ENCODE results near the gene KIF1A.
"Not testable (repeated sequence)": the region's sequence is repeated elsewhere in the genome, so short reads cannot be mapped to it uniquely, and the experiment has no call there.

Gene KIF1A

GRCh38 chr2:240786355-240786841 lies 33.6 kb downstream of the KIF1A start:
- DNase-seq = no peak

- DNase-seq = no peak
Measured at GRCh38 chr2:240785424-240786335, 34.3 kb downstream of the KIF1A start.

- no peak for DNase-seq
Measured at GRCh38 chr2:240784629-240785423, 35.2 kb downstream of the KIF1A start.

- no peak for DNase-seq
Measured at GRCh38 chr2:240783819-240784621, 36.0 kb downstream of the KIF1A start.

GRCh38 chr2:240782886-240783818 lies 36.9 kb downstream of the KIF1A start:
- no peak for DNase-seq

GRCh38 chr2:240782221-240782885 lies 37.7 kb downstream of the KIF1A start:
- no peak for DNase-seq

GRCh38 chr2:240781471-240782220 lies 38.4 kb downstream of the KIF1A start:
- DNase-seq = no peak

GRCh38 chr2:240780023-240780700 lies 39.9 kb downstream of the KIF1A start:
- no peak for DNase-seq

- DNase-seq = not testable (repeated sequence)
Measured at GRCh38 chr2:240779250-240779832, 40.7 kb downstream of the KIF1A start.

GRCh38 chr2:240778426-240778825 lies 41.6 kb downstream of the KIF1A start:
- no peak for DNase-seq

GRCh38 chr2:240777456-240778212 lies 42.4 kb downstream of the KIF1A start:
- no peak for DNase-seq

GRCh38 chr2:240775905-240776304 lies 44.1 kb downstream of the KIF1A start:
- DNase-seq = no peak

GRCh38 chr2:240774856-240775255 lies 45.2 kb downstream of the KIF1A start:
- no peak for DNase-seq

- no peak for DNase-seq
Measured at GRCh38 chr2:240769096-240769495, 50.9 kb downstream of the KIF1A start.

- no peak for DNase-seq
Measured at GRCh38 chr2:240768216-240768615, 51.8 kb downstream of the KIF1A start.

- no peak for DNase-seq
Measured at GRCh38 chr2:240767341-240767740, 52.7 kb downstream of the KIF1A start.

GRCh38 chr2:240766072-240766471 lies 53.9 kb downstream of the KIF1A start:
- no peak for DNase-seq

GRCh38 chr2:240765007-240765406 lies 55.0 kb downstream of the KIF1A start:
- DNase-seq = no peak

GRCh38 chr2:240764605-240765004 lies 55.4 kb downstream of the KIF1A start:
- DNase-seq = no peak

Measured in NCI-H1417 treated with DMSO at 0.1 percent for 48 hours (cell line).